ENCODE data around the gene THTPA.
A peak's percentile ranks its signal among the peaks of the same experiment; 100 is the strongest.
"Not testable (repeated sequence)": the region's sequence is repeated elsewhere in the genome, so short reads cannot be mapped to it uniquely, and the experiment has no call there.

THTPA gene

DNA sequence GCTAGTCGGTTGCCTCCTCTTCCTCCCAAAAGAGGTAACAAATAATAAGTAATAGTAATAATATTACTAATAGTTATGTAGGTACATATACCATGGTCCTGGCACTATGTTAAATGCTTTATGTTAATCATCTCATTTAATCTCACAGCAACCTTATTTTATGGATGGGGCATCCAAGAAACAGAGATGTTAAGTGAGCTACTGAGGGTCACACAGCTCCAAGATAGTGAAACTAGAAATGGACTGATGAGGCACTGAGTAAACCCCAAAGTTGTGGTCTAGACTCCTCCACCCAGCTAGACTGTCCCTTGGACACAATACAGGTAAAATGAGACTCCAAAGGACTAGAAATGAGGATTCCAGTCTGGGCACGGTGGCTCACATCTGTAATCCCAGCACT lies 19.6 kb upstream of the THTPA start:
- Histone ChIP-seq H3K36me3 (ENCODE audit: insufficient read depth, low read length) (peaks cover 38% of the 10 kb centered on the region), H3K27ac (ENCODE audit: low read depth, low read length) (peak overlapping the region; percentile 99; the same call in 1 of the 2 replicates), H3K9me3 (ENCODE audit: insufficient read depth, low read depth, low read length) (no peaks in the 10 kb centered on the region), H3K4me3 (ENCODE audit: low read length) (no peak overlapping the region), H3K27me3 (ENCODE audit: insufficient read depth, low read length) (no peaks in the 10 kb centered on the region), H3K9ac (ENCODE audit: low read depth, low read length) (no peak overlapping the region), H3K4me1 (ENCODE audit: insufficient read depth, low read length) (peaks cover 26% of the 10 kb centered on the region)
- WGBS = 89% methylated on average over 1 of the region's 2 CpGs

DNA sequence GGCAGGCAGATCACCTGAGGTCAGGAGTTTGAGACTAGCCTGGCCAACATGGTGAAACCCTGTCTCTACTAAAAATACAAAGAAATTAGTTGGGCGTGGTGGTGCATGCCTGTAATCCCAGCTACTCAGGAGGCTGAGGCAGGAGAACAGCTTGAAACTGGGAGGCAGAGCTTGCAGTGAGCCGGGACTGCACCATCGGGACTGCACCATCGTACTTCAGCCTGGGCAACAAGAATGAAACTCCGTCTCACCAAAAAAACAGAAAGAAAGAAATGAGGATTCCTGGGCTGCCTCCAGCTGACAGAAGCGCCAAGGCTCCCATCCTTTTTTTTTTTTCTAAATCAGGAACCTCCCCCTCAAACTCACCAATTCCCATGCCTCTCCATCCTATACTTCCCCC lies 19.2 kb upstream of the THTPA start:
- H3K27ac ChIP-seq (ENCODE audit: low read depth, low read length) = peak overlapping the region; percentile 99
- H3K4me1 ChIP-seq (ENCODE audit: insufficient read depth, low read length) = peaks cover 26% of the 10 kb centered on the region
- peak overlapping the region; percentile 34; the same call in 1 of the 2 replicates for H3K9ac ChIP-seq (ENCODE audit: low read depth, low read length)
- not testable (repeated sequence) for H3K27me3 ChIP-seq (ENCODE audit: insufficient read depth, low read length); H3K9me3 ChIP-seq (ENCODE audit: insufficient read depth, low read depth, low read length)
- H3K4me3 ChIP-seq (ENCODE audit: low read length) = peak overlapping the region; percentile 65
- WGBS = 56% methylated on average over 6 of the region's 6 CpGs
- H3K36me3 ChIP-seq (ENCODE audit: insufficient read depth, low read length) = peaks cover 37% of the 10 kb centered on the region

DNA sequence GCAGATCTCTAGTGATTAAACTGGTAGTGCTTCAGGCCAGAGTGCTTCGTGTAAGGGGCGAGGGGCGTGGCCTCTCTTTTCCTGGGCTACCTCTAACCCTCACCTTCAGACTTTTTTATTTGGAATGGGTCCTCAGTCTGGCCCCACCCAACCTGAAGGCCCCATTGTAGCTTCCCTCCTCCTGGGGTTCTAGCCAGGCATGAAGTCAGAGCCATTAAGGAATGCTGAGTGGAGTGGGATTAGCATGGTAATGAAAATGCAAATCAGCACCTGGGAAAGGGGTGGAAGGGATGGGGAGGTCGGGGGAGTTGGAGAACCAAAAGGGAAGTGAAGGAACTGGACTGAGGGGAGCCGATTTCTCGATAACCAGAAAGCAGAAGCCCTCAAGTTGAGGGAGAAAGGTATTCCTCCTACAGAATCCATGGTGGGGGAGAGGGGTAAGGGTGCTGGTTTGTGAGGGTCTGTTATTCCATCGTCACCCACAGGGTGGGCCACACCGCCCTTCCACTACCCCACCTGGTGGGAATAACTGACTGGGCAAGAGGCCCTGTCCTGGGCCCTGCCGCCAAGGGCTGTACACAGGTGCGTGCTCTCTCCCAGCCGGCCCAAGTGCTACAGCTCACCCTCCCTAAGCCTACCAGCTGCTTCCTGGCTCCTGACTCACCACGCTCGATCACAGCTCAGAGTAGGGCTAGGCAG lies 18.6 kb upstream of the THTPA start:
- H3K27ac ChIP-seq (ENCODE audit: low read depth, low read length) = peak overlapping the region; percentile 99
- H3K4me1 ChIP-seq (ENCODE audit: insufficient read depth, low read length) = peaks cover 26% of the 10 kb centered on the region
- H3K9ac ChIP-seq (ENCODE audit: low read depth, low read length) = peak overlapping the region; percentile 85
- no peaks in the 10 kb centered on the region for H3K27me3 ChIP-seq (ENCODE audit: insufficient read depth, low read length)
- no peaks in the 10 kb centered on the region for H3K9me3 ChIP-seq (ENCODE audit: insufficient read depth, low read depth, low read length)
- H3K4me3 ChIP-seq (ENCODE audit: low read length) = peak overlapping the region; percentile 65
- peaks cover 38% of the 10 kb centered on the region for H3K36me3 ChIP-seq (ENCODE audit: insufficient read depth, low read length)
- 5% methylated on average over 13 of the region's 13 CpGs for WGBS

DNA sequence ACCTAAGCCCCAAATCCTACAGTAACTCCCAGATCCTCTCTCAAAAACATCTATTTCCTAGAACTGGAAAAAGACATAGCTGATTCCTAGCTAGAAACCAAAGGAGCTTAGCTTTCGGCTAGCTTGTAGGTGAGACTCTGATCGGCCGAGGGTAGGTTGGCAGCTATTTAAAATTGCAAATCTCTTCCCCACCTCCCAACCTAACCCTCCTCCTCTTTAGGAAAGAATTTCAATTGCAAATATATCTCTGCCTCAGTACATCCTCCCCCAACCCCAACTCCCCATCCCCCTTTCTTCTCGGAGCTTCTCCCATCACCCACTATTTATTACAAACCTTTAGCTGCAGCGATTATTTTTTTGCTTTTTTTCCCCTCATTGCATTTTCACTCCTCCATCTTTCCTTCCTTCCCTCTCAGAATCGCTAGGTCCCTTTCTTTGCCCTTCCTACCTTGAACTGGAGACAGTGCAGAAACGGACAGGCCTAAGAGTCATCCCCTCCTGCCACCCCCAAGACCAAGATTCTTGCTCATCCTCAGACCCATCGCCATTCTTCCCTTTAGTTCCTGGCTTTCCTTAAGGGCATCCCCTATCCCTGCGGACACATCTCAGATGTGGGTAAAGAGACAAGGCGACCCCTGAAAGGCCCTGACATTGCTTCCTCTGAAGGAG lies 17.9 kb upstream of the THTPA start:
- Histone ChIP-seq H3K4me3 (ENCODE audit: low read length) (peak overlapping the region; percentile 65), H3K9ac (ENCODE audit: low read depth, low read length) (peak overlapping the region; percentile 85), H3K27ac (ENCODE audit: low read depth, low read length) (peak overlapping the region; percentile 99), H3K4me1 (ENCODE audit: insufficient read depth, low read length) (peaks cover 26% of the 10 kb centered on the region), H3K36me3 (ENCODE audit: insufficient read depth, low read length) (peaks cover 36% of the 10 kb centered on the region), H3K27me3 (ENCODE audit: insufficient read depth, low read length) (no peaks in the 10 kb centered on the region), H3K9me3 (ENCODE audit: insufficient read depth, low read depth, low read length) (no peaks in the 10 kb centered on the region)
- WGBS = 4% methylated on average over 10 of the region's 10 CpGs

DNA sequence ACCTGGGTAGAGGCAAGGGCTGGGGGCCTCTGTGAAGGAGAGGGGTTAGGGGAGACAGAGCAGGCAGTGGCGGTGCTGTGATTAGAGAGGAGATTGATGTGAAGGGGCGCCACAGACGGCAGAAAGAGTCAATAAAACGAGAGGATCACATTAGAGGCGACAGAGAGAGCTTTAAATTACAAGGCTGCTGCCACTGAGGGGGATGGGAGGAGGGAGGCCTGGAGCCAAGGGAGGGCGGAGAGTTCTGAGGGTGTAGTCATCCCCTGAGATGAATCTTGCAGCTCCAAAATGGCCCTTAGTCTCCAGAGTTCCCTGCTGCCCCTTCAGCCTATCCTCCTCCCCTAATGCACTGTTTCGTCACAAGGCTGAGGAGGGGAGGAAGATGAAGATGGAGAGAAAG lies 17.3 kb upstream of the THTPA start:
- peak overlapping the region; percentile 85 for H3K9ac ChIP-seq (ENCODE audit: low read depth, low read length)
- H3K4me3 ChIP-seq (ENCODE audit: low read length) = peak overlapping the region; percentile 65
- H3K27me3 ChIP-seq (ENCODE audit: insufficient read depth, low read length) = no peaks in the 10 kb centered on the region
- peaks cover 36% of the 10 kb centered on the region for H3K36me3 ChIP-seq (ENCODE audit: insufficient read depth, low read length)
- WGBS = 7% methylated on average over 6 of the region's 7 CpGs
- peak overlapping the region; percentile 99 for H3K27ac ChIP-seq (ENCODE audit: low read depth, low read length)
- H3K4me1 ChIP-seq (ENCODE audit: insufficient read depth, low read length) = peaks cover 26% of the 10 kb centered on the region
- no peaks in the 10 kb centered on the region for H3K9me3 ChIP-seq (ENCODE audit: insufficient read depth, low read depth, low read length)

DNA sequence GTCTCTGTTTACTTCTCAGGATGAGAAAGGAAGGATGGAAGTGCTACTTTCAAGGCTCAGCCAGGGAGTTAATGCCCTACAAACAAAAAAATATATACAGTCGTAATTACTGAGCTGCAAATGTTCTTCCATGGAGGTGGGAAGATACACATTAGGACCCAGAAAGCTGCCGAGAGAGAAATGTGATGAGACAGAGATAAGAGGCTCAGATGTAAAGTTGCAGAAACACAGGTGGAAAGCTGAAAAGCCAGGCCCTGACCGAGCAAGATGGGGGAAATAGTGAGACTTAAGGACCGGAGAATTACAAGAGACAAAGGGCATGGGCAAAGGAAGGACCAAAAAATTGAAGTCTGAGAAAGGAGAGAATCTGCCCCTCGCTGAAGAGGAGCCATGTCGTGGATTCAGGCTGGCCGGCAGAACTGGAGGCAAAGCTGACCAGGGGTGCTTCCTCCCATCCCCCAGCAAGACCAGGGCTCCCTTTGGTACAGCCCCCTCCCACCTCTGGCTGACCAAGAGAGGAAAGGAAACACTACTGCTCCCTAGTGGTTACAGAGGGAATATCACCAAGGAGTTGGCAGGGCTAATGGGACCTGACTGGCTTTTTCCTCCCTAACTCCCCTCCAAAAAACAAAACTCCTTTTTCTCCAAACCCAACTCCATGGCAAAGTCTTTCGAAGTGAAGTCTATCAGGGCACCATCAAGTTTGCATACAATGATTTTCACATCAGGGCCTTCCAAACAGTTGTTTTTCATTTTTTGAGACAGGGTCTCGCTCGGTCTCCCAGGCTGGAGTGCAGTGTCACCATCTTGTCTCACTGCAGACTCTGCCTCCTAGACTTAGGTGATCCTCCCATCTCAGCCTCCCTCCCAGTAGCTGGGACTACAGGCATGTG lies 16.6 kb upstream of the THTPA start:
- Histone ChIP-seq H3K9ac (ENCODE audit: low read depth, low read length) (peak overlapping the region; percentile 85), H3K4me3 (ENCODE audit: low read length) (peak overlapping the region; percentile 65), H3K27ac (ENCODE audit: low read depth, low read length) (peak overlapping the region; percentile 99), H3K27me3 (ENCODE audit: insufficient read depth, low read length) (no peaks in the 10 kb centered on the region), H3K9me3 (ENCODE audit: insufficient read depth, low read depth, low read length) (no peaks in the 10 kb centered on the region), H3K36me3 (ENCODE audit: insufficient read depth, low read length) (peaks cover 31% of the 10 kb centered on the region; the same call in 1 of the 2 replicates), H3K4me1 (ENCODE audit: insufficient read depth, low read length) (peaks cover 30% of the 10 kb centered on the region)
- 27% methylated on average over 10 of the region's 10 CpGs for WGBS

DNA sequence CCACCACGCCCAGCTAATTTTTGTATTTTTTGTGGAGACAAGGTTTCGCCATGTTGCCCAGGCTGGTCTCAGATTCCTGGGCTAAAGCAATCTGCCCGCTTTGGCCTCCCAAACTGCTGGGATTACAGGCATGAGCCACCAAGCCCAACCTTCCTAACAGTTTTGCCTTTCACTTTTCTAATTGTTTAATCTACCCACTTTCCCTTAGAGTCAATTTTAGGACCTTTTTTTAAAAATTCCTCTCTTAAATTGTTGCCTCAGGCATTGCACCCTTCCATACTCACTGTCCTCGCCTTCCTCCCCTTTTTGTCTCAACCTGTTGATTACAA lies 16.0 kb upstream of the THTPA start:
- H3K9ac ChIP-seq (ENCODE audit: low read depth, low read length) = no peak overlapping the region
- no peaks in the 10 kb centered on the region for H3K27me3 ChIP-seq (ENCODE audit: insufficient read depth, low read length)
- H3K4me3 ChIP-seq (ENCODE audit: low read length) = no peak overlapping the region
- H3K4me1 ChIP-seq (ENCODE audit: insufficient read depth, low read length) = peaks cover 36% of the 10 kb centered on the region
- WGBS = 94% methylated on average over 4 of the region's 4 CpGs
- H3K36me3 ChIP-seq (ENCODE audit: insufficient read depth, low read length) = peaks cover 24% of the 10 kb centered on the region; the same call in 1 of the 2 replicates
- peak overlapping the region; percentile 66 for H3K27ac ChIP-seq (ENCODE audit: low read depth, low read length)
- no peaks in the 10 kb centered on the region for H3K9me3 ChIP-seq (ENCODE audit: insufficient read depth, low read depth, low read length)

DNA sequence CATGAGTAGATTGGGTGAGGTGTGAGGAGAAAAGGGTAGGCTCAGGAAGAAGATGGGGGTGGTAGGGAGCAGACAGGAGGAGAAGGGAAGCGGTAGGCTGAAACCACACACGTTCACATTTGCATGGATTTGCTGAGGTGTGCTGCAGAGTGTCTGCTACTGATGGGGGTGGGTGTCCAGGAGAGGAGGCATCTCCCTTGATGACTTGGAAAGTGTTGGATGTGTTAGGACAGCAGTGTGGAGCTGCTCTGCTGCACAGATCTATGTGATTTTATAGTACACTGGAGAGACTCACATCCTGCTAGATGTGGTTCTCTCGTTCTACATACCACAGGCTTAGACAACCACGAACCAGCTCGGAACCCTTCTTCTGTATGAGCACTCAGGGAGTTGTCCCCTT lies 13.8 kb upstream of the THTPA start:
- Histone ChIP-seq H3K27ac (ENCODE audit: low read depth, low read length) (no peak overlapping the region), H3K4me3 (ENCODE audit: low read length) (no peak overlapping the region), H3K9ac (ENCODE audit: low read depth, low read length) (no peak overlapping the region), H3K27me3 (ENCODE audit: insufficient read depth, low read length) (no peaks in the 10 kb centered on the region), H3K36me3 (ENCODE audit: insufficient read depth, low read length) (peaks cover 16% of the 10 kb centered on the region; the same call in 1 of the 2 replicates), H3K9me3 (ENCODE audit: insufficient read depth, low read depth, low read length) (no peaks in the 10 kb centered on the region), H3K4me1 (ENCODE audit: insufficient read depth, low read length) (peaks cover 44% of the 10 kb centered on the region)
- 88% methylated on average over 5 of the region's 5 CpGs for WGBS

DNA sequence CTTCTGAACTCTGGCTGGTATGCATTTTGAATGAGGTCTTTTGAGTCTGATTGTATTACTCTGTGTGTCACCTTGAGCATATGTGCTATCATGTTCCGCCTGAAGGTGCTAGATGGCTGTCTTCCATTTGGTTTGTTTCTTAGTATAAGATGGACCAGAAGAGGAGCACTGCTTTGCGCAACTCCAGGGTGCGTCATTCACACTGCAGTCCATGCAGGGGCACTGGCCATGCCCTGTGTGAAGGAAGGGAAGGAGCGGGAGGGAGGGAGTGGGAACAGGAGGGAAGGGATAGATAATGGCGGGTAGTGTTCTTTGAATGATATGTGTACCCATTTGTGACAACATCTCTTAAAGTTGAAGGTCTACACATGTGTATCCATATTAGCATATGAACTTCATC lies 12.7 kb upstream of the THTPA start:
- H3K36me3 ChIP-seq (ENCODE audit: insufficient read depth, low read length) = peaks cover 16% of the 10 kb centered on the region; the same call in 1 of the 2 replicates
- 92% methylated on average over 5 of the region's 5 CpGs for WGBS
- H3K27ac ChIP-seq (ENCODE audit: low read depth, low read length) = no peak overlapping the region
- no peak overlapping the region for H3K9ac ChIP-seq (ENCODE audit: low read depth, low read length)
- no peak overlapping the region for H3K4me3 ChIP-seq (ENCODE audit: low read length)
- peaks cover 53% of the 10 kb centered on the region for H3K4me1 ChIP-seq (ENCODE audit: insufficient read depth, low read length)
- H3K27me3 ChIP-seq (ENCODE audit: insufficient read depth, low read length) = no peaks in the 10 kb centered on the region
- no peaks in the 10 kb centered on the region for H3K9me3 ChIP-seq (ENCODE audit: insufficient read depth, low read depth, low read length)

DNA sequence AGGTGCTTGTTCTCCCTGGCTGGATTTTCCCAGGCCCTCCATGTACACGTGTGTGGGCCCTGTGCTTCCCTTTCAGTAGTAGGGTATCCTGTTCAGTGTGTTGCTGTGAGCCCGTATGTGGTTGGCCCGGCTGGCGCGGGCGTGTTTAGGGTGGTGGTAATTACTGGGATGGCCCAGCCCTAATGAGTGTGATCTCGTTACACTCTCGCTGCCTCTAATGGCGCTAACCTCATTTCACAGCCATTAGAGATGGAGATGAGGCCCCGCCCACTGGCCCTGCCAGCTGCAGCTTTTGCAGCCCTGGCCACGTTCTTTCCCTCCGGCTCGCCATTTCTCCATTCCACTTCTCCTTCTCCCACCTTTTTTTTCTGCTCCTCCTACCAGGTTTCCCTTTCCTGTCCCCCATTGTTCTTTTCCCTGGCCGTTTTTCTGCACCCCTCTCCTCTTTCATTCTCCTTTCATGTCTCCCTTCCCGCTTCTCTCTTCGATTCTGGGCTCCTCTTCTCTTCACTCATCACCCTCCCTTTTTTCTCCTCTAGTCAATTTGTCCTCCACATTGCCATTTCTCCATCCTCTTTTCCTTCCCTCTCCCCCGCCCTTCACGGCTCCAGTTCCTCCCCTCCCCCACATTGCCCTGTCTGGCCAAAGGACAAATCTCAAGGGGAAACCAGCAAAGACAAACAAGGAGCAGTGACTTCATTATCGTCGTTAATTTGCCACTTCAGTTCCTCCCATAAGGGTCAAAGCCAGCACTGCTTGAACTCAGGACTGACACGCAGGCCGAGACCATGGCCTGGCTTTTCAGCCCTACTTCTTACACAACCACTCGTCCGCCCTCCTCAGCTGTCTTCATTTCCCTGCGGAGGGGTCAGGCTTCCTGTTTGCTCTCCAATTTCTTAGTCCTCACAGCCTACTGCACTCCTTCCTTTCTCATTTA lies 11.3 kb upstream of the THTPA start:
- peak overlapping the region; percentile 43 for H3K9ac ChIP-seq (ENCODE audit: low read depth, low read length)
- no peaks in the 10 kb centered on the region for H3K27me3 ChIP-seq (ENCODE audit: insufficient read depth, low read length)
- WGBS = 17% methylated on average over 25 of the region's 25 CpGs
- peaks cover 57% of the 10 kb centered on the region for H3K4me1 ChIP-seq (ENCODE audit: insufficient read depth, low read length)
- no peaks in the 10 kb centered on the region for H3K9me3 ChIP-seq (ENCODE audit: insufficient read depth, low read depth, low read length)
- peak overlapping the region; percentile 88 for H3K27ac ChIP-seq (ENCODE audit: low read depth, low read length)
- peaks cover 16% of the 10 kb centered on the region; the same call in 1 of the 2 replicates for H3K36me3 ChIP-seq (ENCODE audit: insufficient read depth, low read length)
- H3K4me3 ChIP-seq (ENCODE audit: low read length) = peak overlapping the region; percentile 23

Data from HUES64 (cell line).